Gastroesophageal sphincter (tissue), 4 donors: ENCODE measurements around the gene PEX26. TPM values are rescaled to one million over a fixed set of nuclear protein-coding genes. Genes with fewer than 3 reads are reported as not detected.

ENCODE experiments used
- ATAC-seq: fragments of 150-250 bp; one replicate; pipeline ENCODE4 v1.9.1; 2016; ENCODE audit warnings: mild to moderate bottlenecking, moderate library complexity
- H3K27ac ChIP-seq, 4 donors: fragments of 200-600 bp; sonication (generic) in 3 of 4; 1 replicate in 3 of 4; 2 replicates in 1 of 4; pipeline ENCODE4 v1.5.1; 2016 to 2019
- H3K27me3 ChIP-seq: fragments of 200-600 bp; sonication (generic); one replicate; pipeline ENCODE4 v1.5.1; 2019
- H3K36me3 ChIP-seq, 2 donors: fragments of 200-600 bp; sonication (generic); one replicate each; pipeline ENCODE4 v1.5.1; 2019; ENCODE audit warnings: control low read depth in 1 of 2
- H3K4me1 ChIP-seq, 3 donors: fragments of 200-600 bp; sonication (generic); 1 replicate in 2 of 3; 2 replicates in 1 of 3; pipeline ENCODE4 v1.5.1; 2016 to 2019; ENCODE audit warnings: control low read depth in 2 of 3
- H3K4me3 ChIP-seq, 2 donors: fragments of 200-600 bp; sonication (generic); one replicate each; pipeline ENCODE4 v1.5.1; 2019; ENCODE audit warnings: mild to moderate bottlenecking in 1 of 2, moderate library complexity in 1 of 2
- H3K9me3 ChIP-seq, 3 donors: fragments of 200-600 bp; sonication (generic); one replicate each; pipeline ENCODE4 v1.5.1; 2017 to 2019; ENCODE audit warnings: control low read depth in 2 of 3
- EP300 ChIP-seq: sonication (generic); formaldehyde crosslinking; IDR thresholded peaks from one replicate; pipeline ENCODE4 v1.6.1; 2017; ENCODE audit warnings: antibody characterized with exemption, mild to moderate bottlenecking
- POLR2A ChIP-seq, 2 donors: fragments of 450-650 bp; IDR thresholded peaks; one replicate each; pipeline ENCODE4 v1.6.1; 2017; ENCODE audit warnings: antibody characterized with exemption in 2 of 2, mild to moderate bottlenecking in 2 of 2, moderate library complexity in 1 of 2
- POLR2AphosphoS5 ChIP-seq: sonication (generic); formaldehyde crosslinking; IDR thresholded peaks from one replicate; pipeline ENCODE4 v1.6.1; 2017; ENCODE audit warnings: antibody characterized with exemption
- WGBS, 2 donors: methylation state at CpG; one replicate each; pipeline ENCODE4 v1.1.5; 2018; ENCODE audit warnings: low coverage in 1 of 2; 5-methylcytosine and 5-hydroxymethylcytosine counted together
- total RNA-seq, 4 donors: library from RNA; depleted of rRNA; stranded (reverse); fragments of >200 nt; gene quantifications; one replicate each; pipeline ENCODE4 v1.1.0, GENCODE V29; 2016
- TF ChIP-seq, protein P1 (sequence below), 4 experiments: fragments of 200-600 bp in 2 of 4; fragments of 450-650 bp in 2 of 4; sonication (generic) in 1 of 4; IDR thresholded peaks; one replicate each; pipeline ENCODE4 v1.5.1; 2017 to 2019; ENCODE audit warnings: antibody characterized with exemption in 4 of 4, mild to moderate bottlenecking in 2 of 4, moderate library complexity in 2 of 4

The PEX26 gene
- total RNA-seq, 4 donors from 2014 or later, result 19.5 to 34.9 (median 27.4) TPM

DNA sequence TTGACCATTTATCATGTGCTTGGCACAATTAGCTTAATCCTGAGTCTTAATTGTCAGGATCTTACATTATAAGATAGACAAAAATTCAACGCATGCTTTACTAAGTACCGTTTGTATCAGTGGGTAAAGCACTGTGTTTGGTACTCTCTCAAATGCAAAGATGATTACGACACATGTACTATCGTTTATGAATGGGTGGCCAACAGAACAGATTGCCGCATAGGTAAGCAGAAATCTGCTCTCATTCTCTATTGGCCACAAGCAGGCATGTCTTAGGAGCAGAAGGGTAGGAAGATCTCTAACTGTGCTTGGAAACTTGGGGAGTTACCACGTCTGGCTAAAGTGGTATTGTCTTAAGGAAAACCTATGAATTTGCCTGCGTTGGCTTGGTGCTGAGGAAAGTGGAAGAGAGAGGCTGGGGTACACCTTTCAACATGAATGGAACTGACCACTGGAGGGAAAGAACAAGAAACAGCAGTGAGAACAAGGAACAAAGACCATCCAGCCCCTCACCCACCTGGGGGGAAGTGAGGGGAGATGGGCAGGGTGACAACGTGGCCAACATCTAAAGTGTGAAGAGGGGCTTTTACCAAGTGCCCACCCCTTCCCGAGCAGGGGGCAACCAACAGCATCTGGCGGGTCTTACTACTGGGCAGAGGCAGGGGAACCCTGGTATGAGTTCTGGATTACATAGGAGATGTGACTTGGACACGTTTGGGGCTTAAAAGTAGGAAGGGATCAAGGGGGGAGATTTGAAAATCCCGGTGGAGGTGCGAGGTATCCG is 31.8 kb downstream of the PEX26 start:
- no peak for ATAC-seq
- peak overlapping the region in 3 of 4 donors; percentile 67 to 84 (median 75) for H3K27ac ChIP-seq
- H3K4me3 ChIP-seq, result peak overlapping the region in 1 of 2 donors; percentile 64

DNA sequence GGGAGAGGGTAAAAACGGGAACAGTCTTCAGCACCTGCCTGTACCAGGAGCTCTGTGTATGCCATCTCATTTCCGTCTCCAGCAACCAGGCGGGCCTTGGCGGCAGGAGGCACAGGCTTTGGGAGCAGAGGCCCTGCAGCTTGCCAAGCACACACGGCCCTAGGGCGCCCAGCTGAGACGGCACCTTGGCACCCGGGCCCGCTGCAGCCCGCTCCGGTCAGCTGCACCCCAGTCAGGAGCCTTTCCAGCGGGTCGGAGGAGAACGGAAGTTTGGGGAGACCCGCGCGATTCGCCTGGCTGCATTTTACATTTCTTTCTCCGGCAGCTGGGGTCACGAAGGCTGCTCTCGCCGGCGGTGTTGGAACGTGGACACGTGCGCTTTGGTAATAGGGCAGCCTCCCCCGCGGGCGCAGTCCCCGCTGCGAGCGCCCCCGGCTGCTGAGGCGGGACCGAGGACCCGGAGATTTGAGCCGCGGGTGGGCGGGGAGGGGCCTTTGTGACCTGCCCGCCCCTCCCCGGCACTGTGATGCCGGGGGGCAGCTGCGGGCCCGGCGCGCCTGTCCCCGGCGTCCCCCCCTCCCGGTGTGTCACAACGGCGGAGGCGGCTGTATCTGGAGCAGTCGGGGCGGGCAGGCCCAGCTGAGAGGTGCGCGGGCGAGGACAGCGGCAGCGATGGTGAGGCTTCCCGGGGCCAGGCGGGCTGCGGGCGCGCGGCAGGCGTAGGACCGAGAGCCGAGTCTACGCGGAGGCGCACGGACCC is 32.6 kb downstream of the PEX26 start, which contains the start of gene TUBA8:
Gene TUBA8, plus strand, starts transcription at position 616 of the 760 bp plus-strand sequence. Its CDS starts 57 bp downstream, at position 673.
- ATAC-seq, result peak; percentile 82
- Histone ChIP-seq H3K36me3 (no peaks in the 10 kb centered on the region), H3K27ac (peak within 1 kb of the TSS in 3 of 4 donors; percentile 67 to 84 (median 75)), H3K9me3 (no peaks in the 10 kb centered on the region), H3K4me3 (peak within 1 kb of the TSS; percentile 33 to 64), H3K27me3 (peaks cover 13% of the 10 kb centered on the region), H3K4me1 (peaks cover 0 to 23% (median 19%) of the 10 kb centered on the region in 3 donors)
- TF ChIP-seq POLR2A (IDR thresholded peaks at IDR 0.05), result no peak
- TF ChIP-seq, protein P1, sequence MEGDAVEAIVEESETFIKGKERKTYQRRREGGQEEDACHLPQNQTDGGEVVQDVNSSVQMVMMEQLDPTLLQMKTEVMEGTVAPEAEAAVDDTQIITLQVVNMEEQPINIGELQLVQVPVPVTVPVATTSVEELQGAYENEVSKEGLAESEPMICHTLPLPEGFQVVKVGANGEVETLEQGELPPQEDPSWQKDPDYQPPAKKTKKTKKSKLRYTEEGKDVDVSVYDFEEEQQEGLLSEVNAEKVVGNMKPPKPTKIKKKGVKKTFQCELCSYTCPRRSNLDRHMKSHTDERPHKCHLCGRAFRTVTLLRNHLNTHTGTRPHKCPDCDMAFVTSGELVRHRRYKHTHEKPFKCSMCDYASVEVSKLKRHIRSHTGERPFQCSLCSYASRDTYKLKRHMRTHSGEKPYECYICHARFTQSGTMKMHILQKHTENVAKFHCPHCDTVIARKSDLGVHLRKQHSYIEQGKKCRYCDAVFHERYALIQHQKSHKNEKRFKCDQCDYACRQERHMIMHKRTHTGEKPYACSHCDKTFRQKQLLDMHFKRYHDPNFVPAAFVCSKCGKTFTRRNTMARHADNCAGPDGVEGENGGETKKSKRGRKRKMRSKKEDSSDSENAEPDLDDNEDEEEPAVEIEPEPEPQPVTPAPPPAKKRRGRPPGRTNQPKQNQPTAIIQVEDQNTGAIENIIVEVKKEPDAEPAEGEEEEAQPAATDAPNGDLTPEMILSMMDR (IDR thresholded peaks at IDR 0.05), result peak in 1 of 4 experiments; percentile 23
- no peak for TF ChIP-seq EP300
- TF ChIP-seq POLR2AphosphoS5, result no peak
- WGBS, 2 donors, result 4 to 25% methylated on average over 1 to 4 of the region's 72 CpGs

More for the DNA sequence above, 31.8 kb downstream of the PEX26 start:
- H3K9me3 ChIP-seq, result no peaks in the 10 kb centered on the region
- TF ChIP-seq POLR2A (IDR thresholded peaks at IDR 0.05) (no peak), POLR2AphosphoS5 (no peak)
- WGBS, 2 donors, result 53 to 57% methylated on average over 10 to 14 of the region's 14 CpGs
- H3K27me3 ChIP-seq, result peaks cover 13% of the 10 kb centered on the region
- no peaks in the 10 kb centered on the region for H3K36me3 ChIP-seq
- peaks cover 0 to 23% (median 19%) of the 10 kb centered on the region in 3 donors for H3K4me1 ChIP-seq

DNA sequence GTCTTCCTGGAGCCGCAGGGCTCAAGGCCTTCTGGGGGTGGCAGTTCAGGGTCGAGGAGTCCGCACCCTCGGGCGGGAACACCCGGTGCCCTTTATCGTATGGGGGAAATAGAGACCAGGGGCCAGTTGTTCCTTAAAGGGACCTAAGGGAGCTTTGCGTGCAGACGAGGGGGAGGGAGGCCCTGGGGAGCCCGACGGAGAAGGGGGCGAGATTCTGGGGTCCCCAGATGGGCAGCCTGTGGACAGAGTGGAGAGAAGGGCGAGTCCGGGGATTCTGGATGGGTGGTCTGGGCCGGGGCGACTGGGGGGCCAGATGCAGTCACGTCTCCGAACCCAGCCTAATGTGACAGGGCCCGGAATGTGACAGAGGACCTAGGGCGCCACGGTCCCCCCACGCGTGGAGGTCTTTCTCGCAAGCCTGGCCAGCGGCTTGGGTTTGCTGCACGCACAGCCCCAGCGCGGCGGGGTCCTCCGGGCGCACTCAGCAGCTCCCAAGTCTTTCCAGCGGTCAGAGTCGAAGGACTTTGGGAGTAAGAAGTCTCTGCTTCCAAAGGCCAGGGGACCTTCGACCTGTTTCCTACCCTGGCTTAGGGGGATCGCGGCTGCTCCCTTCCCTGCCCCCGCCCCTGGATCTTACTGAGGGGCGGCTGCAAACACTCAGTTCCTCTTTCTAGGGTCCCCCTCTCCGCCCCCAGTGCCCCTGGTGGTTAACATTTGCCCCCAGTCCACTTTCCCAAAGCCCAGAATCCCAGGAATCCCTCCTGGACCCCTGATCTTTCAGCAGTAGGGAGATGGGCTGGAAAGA is 33.4 kb downstream of the PEX26 start:
- TF ChIP-seq POLR2AphosphoS5 (no peak), POLR2A (IDR thresholded peaks at IDR 0.05) (no peak), EP300 (no peak)
- TF ChIP-seq, protein P1 (IDR thresholded peaks at IDR 0.05), result no peak
- peak overlapping the region; percentile 33 to 64 for H3K4me3 ChIP-seq
- H3K9me3 ChIP-seq, result no peaks in the 10 kb centered on the region
- H3K27ac ChIP-seq, result peak overlapping the region in 3 of 4 donors; percentile 67 to 84 (median 75)
- no peaks in the 10 kb centered on the region for H3K36me3 ChIP-seq
- peaks cover 0 to 23% (median 19%) of the 10 kb centered on the region in 3 donors for H3K4me1 ChIP-seq
- WGBS, 2 donors, result 4% methylated on average over 5 of the region's 39 CpGs; no CpG with 5 or more reads in 1 of the 2 donors
- H3K27me3 ChIP-seq, result peaks cover 13% of the 10 kb centered on the region
- no peak for ATAC-seq

DNA sequence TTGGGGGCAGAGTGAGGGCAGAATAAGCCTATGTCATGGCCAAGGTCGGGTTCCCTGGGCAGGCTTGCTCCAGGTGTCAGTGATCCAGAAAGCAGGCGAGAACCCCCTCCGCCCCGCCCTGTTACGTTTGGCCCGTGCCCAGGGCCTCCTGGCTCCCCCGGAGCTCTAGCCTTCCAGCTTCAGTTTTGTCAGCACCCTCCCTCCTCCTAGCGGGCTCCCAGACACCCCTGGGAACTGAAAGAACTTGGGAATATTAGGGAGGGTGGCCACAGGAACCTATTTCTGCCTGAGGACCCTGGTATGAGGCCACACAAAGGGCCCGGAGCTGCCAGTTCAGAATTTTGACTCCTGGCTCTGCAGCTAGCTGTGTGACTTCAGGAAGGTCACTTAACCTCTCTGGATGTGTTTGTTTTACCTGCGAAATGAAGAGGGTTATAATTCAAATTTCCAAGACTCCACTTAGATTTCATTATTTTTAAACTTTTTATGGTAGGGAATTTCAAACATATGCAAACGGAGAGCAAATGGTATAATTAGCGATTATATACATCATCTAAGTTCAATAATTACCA is 34.1 kb downstream of the PEX26 start:
- WGBS, 2 donors, result 67 to 86% methylated on average over 3 to 5 of the region's 12 CpGs
- ATAC-seq, result no peak
- Histone ChIP-seq H3K27me3 (peaks cover 13% of the 10 kb centered on the region), H3K4me1 (peaks cover 0 to 23% (median 19%) of the 10 kb centered on the region in 3 donors), H3K36me3 (no peaks in the 10 kb centered on the region), H3K9me3 (no peaks in the 10 kb centered on the region), H3K4me3 (peak overlapping the region in 1 of 2 donors; percentile 64), H3K27ac (peak overlapping the region in 2 of 4 donors; percentile 17 to 75)
- TF ChIP-seq, protein P1 (IDR thresholded peaks at IDR 0.05), result no peak
- TF ChIP-seq POLR2A (IDR thresholded peaks at IDR 0.05), result no peak
- TF ChIP-seq POLR2AphosphoS5, result no peak
- TF ChIP-seq EP300, result no peak
